ENCODE measurements around the gene ARID5B.

Gene ARID5B

DNA sequence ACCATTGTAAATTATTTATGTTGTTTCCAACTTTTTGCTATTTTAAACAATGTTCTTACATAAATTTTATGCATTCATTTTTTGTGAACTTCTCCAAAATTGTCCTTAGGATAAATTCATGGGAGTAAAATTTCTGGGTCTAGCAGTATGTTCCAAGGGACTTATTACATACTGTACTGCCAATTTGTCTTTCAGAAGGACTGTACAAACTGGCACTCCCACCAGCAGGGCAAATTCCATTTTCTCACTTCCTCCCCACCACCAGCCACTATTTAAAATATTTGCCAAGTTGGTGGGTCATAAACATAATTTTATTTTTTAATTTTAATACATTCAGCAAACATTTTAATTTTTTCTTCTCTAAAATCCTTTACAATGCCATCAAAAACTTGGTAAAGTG, 13.7 kb upstream of the ARID5B start:
- no peak overlapping the region for H3K4me3 ChIP-seq (ENCODE audit: insufficient read depth, low read depth, low read length)
- no peak overlapping the region for H3K27ac ChIP-seq (ENCODE audit: insufficient read depth, low read depth, low read length, poor library complexity, severe bottlenecking)
- H3K27me3 ChIP-seq (ENCODE audit: control insufficient read depth, insufficient read depth, low read length, poor library complexity, severe bottlenecking), result no peaks in the 10 kb centered on the region
- H3K36me3 ChIP-seq (ENCODE audit: control insufficient read depth, insufficient read depth, low read length), result no peaks in the 10 kb centered on the region
- no peaks in the 10 kb centered on the region for H3K9me3 ChIP-seq (ENCODE audit: control insufficient read depth, low read length)
- no peaks in the 10 kb centered on the region for H3K4me1 ChIP-seq (ENCODE audit: control insufficient read depth, insufficient read depth, low read length)

DNA sequence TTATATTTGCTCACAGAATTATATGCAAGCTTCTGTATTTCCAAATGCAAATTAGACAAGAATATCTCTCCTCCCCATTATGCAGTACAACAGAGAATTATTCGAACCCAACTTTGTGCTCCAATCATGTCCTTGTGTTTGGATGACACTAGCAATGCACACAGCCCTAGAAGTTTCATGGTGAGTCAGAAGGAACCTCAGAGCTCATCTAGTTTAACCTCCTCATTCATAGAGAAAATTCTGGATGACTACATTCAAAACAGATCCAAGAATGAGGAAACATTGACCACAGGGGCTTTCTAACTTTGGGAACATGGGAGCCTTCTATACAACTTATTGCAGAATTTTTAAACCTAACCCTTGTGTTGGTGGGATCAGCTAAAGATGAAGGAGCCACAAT, 12.8 kb upstream of the ARID5B start:
- H3K4me1 ChIP-seq (ENCODE audit: control insufficient read depth, insufficient read depth, low read length), result no peaks in the 10 kb centered on the region
- no peaks in the 10 kb centered on the region for H3K27me3 ChIP-seq (ENCODE audit: control insufficient read depth, insufficient read depth, low read length, poor library complexity, severe bottlenecking)
- no peak overlapping the region for H3K4me3 ChIP-seq (ENCODE audit: insufficient read depth, low read depth, low read length)
- 86 to 90% methylated on average over 1 of the region's 1 CpG for WGBS, 2 experiments
- no peaks in the 10 kb centered on the region for H3K9me3 ChIP-seq (ENCODE audit: control insufficient read depth, low read length)
- no peaks in the 10 kb centered on the region for H3K36me3 ChIP-seq (ENCODE audit: control insufficient read depth, insufficient read depth, low read length)
- H3K27ac ChIP-seq (ENCODE audit: insufficient read depth, low read depth, low read length, poor library complexity, severe bottlenecking), result no peak overlapping the region

DNA sequence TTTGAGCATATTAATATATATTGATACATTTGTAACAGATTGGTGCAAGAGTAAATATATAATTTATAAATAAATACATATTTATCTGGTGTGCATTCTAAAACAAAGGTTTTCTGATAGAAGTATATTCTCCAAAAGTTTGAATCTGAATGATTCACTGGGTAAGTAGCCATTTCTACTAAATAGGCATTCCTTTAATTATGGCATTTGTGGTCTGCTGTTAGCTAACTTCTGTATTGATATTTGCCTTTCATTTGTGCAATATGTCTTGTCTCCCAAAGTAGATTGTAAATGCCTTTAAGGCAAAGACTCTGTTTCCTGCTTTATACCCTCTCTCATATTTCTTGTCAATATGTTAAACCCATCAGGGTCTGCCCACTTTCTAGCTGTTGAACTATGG, 11.1 kb upstream of the ARID5B start:
- Histone ChIP-seq H3K9me3 (ENCODE audit: control insufficient read depth, low read length) (no peaks in the 10 kb centered on the region), H3K27me3 (ENCODE audit: control insufficient read depth, insufficient read depth, low read length, poor library complexity, severe bottlenecking) (no peaks in the 10 kb centered on the region), H3K4me3 (ENCODE audit: insufficient read depth, low read depth, low read length) (no peak overlapping the region), H3K4me1 (ENCODE audit: control insufficient read depth, insufficient read depth, low read length) (no peaks in the 10 kb centered on the region), H3K36me3 (ENCODE audit: control insufficient read depth, insufficient read depth, low read length) (no peaks in the 10 kb centered on the region), H3K27ac (ENCODE audit: insufficient read depth, low read depth, low read length, poor library complexity, severe bottlenecking) (no peak overlapping the region)

DNA sequence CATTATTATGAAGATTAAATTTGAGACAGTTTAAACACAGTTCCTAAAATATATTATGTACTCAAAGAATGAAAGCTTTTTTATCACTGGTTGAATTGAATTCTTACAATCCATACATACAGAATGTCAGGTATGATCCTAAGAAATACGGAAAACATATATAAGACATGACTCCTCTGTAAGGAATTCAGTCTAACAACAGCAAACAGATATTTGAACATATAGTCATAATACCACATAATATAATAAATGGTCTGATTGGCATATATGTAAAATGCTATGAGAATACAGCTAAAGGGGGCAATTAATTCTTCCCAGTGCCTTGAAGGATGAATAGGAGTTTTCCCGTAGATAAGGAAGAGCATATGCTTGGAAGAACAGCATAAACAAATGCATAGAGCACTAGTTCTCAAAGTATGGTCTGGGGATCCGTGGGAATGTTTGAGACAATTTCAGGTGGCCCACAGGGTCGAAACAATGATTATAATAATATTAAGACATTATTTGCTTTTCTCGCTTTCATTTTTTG, 10.6 kb upstream of the ARID5B start:
- Histone ChIP-seq H3K36me3 (ENCODE audit: control insufficient read depth, insufficient read depth, low read length) (no peaks in the 10 kb centered on the region), H3K4me1 (ENCODE audit: control insufficient read depth, insufficient read depth, low read length) (no peaks in the 10 kb centered on the region), H3K27me3 (ENCODE audit: control insufficient read depth, insufficient read depth, low read length, poor library complexity, severe bottlenecking) (no peaks in the 10 kb centered on the region), H3K27ac (ENCODE audit: insufficient read depth, low read depth, low read length, poor library complexity, severe bottlenecking) (no peak overlapping the region), H3K4me3 (ENCODE audit: insufficient read depth, low read depth, low read length) (no peak overlapping the region), H3K9me3 (ENCODE audit: control insufficient read depth, low read length) (no peaks in the 10 kb centered on the region)
- WGBS, 2 experiments, result 82 to 92% methylated on average over 2 to 4 of the region's 5 CpGs

DNA sequence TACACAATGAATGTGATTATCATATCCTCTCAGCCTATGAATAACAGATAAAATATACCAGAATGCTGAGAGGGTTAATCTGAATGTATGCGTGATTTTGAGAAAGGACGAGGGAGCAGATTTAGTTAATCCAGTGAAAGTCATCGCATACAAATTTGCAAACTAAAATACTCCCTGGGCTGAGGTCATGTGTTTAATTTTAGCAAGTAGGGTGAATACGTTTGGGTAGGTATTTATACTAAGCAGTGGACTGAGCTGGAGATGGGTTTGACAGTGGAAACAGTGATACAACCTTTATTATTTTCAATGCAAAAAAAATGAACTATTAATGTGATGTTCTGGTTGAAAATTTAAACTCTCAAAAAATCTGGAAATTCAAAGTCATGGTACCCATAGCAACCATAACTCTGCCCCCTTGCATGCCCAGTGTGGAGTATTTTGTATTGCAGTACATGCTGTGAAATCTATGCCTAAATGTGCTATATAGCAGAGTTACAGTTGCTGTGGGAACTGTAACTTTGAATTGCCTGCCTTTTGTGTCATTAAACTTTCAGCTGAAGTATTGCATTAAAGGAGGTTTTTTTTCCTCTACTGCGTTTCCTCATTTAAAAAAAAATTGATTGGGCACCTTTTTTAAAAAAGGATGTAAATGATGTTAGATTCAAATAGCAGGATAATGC, 9.5 kb upstream of the ARID5B start:
- no peaks in the 10 kb centered on the region for H3K9me3 ChIP-seq (ENCODE audit: control insufficient read depth, low read length)
- no peak overlapping the region for H3K27ac ChIP-seq (ENCODE audit: insufficient read depth, low read depth, low read length, poor library complexity, severe bottlenecking)
- H3K4me3 ChIP-seq (ENCODE audit: insufficient read depth, low read depth, low read length), result no peak overlapping the region
- H3K4me1 ChIP-seq (ENCODE audit: control insufficient read depth, insufficient read depth, low read length), result no peaks in the 10 kb centered on the region
- H3K36me3 ChIP-seq (ENCODE audit: control insufficient read depth, insufficient read depth, low read length), result no peaks in the 10 kb centered on the region
- WGBS, 2 experiments, result 90 to 100% methylated on average over 4 to 5 of the region's 5 CpGs
- H3K27me3 ChIP-seq (ENCODE audit: control insufficient read depth, insufficient read depth, low read length, poor library complexity, severe bottlenecking), result peaks cover under 1% of the 10 kb centered on the region

DNA sequence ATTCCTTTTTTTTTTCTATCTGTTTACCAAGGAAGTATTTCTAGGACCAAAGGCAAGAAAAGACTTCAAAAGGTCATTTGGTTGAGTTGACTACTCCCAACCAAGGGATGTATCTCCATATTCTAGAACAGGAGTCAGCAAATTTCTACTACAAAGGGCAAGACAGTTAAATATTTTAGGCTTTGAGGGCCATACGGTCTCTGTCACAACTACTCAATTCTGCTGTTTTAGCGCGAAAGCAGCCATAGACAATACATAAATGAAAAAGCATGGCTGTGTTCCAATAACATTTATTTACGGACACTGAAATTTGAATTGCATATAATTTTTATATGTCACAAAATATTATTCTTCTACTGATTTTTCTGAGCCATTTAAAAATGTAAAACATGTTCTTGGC, 8.5 kb upstream of the ARID5B start:
- Histone ChIP-seq H3K4me1 (ENCODE audit: control insufficient read depth, insufficient read depth, low read length) (no peaks in the 10 kb centered on the region), H3K27me3 (ENCODE audit: control insufficient read depth, insufficient read depth, low read length, poor library complexity, severe bottlenecking) (peaks cover 10% of the 10 kb centered on the region), H3K27ac (ENCODE audit: insufficient read depth, low read depth, low read length, poor library complexity, severe bottlenecking) (no peak overlapping the region), H3K4me3 (ENCODE audit: insufficient read depth, low read depth, low read length) (no peak overlapping the region), H3K36me3 (ENCODE audit: control insufficient read depth, insufficient read depth, low read length) (no peaks in the 10 kb centered on the region), H3K9me3 (ENCODE audit: control insufficient read depth, low read length) (no peaks in the 10 kb centered on the region)
- 88 to 96% methylated on average over 3 to 4 of the region's 4 CpGs for WGBS, 2 experiments

DNA sequence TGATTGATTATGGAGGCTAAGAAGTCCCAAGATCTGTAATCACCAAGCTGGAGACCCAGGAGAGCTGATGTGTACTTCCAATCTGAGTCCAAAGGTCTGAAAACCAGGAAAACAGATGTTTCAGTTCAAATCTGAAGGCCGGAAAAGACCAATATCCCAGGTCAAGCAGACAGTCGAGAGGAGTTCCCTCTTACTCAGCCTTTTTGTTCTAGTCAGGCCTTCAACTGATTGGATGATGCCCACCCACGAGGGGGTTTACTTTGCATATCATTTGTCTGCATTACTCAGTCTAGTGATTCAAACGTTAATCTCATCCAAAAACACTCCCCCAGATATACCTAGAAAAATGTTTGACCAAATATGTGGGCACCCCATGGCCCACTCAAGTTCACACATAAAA, 7.4 kb upstream of the ARID5B start:
- 87 to 90% methylated on average over 4 of the region's 4 CpGs for WGBS, 2 experiments
- H3K36me3 ChIP-seq (ENCODE audit: control insufficient read depth, insufficient read depth, low read length), result no peaks in the 10 kb centered on the region
- no peaks in the 10 kb centered on the region for H3K9me3 ChIP-seq (ENCODE audit: control insufficient read depth, low read length)
- peaks cover 21% of the 10 kb centered on the region for H3K27me3 ChIP-seq (ENCODE audit: control insufficient read depth, insufficient read depth, low read length, poor library complexity, severe bottlenecking)
- H3K4me3 ChIP-seq (ENCODE audit: insufficient read depth, low read depth, low read length), result no peak overlapping the region
- no peak overlapping the region for H3K27ac ChIP-seq (ENCODE audit: insufficient read depth, low read depth, low read length, poor library complexity, severe bottlenecking)
- H3K4me1 ChIP-seq (ENCODE audit: control insufficient read depth, insufficient read depth, low read length), result peaks cover 8% of the 10 kb centered on the region

DNA sequence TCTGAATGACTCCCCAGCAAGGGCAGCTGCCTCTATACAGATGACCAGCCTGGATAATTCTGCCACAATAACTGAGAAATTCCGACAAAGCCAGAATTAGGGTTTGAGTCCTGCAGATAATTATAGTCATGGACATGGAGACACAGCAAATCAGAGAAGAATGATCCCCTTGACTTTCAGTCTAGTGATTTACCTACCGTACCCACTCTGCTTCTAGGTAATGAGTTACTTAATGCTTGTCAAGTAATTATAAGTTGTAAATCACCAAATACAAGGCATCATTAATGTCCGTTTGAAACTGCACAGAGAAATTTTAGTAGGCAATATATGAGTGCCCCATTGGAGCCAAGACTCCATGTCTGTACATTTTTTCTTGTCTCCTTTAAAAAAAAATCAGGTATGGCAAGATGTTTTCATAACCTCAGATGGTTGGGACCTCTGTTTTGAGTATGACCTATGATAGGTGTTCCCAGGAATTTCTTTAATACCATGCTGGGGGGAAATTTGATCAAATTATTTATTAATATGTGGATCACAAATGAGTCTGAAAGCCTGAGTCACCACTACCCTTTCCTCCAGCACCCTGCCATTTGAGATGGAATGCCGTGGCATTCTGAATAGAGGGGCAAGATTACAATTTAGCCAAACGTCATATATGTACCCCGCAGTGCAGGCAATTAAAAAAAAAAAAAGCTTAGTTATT, 5.5 kb upstream of the ARID5B start:
- Histone ChIP-seq H3K4me1 (ENCODE audit: control insufficient read depth, insufficient read depth, low read length) (peaks cover 8% of the 10 kb centered on the region), H3K9me3 (ENCODE audit: control insufficient read depth, low read length) (no peaks in the 10 kb centered on the region)
- WGBS, 2 experiments, result 87 to 97% methylated on average over 3 to 4 of the region's 6 CpGs

DNA sequence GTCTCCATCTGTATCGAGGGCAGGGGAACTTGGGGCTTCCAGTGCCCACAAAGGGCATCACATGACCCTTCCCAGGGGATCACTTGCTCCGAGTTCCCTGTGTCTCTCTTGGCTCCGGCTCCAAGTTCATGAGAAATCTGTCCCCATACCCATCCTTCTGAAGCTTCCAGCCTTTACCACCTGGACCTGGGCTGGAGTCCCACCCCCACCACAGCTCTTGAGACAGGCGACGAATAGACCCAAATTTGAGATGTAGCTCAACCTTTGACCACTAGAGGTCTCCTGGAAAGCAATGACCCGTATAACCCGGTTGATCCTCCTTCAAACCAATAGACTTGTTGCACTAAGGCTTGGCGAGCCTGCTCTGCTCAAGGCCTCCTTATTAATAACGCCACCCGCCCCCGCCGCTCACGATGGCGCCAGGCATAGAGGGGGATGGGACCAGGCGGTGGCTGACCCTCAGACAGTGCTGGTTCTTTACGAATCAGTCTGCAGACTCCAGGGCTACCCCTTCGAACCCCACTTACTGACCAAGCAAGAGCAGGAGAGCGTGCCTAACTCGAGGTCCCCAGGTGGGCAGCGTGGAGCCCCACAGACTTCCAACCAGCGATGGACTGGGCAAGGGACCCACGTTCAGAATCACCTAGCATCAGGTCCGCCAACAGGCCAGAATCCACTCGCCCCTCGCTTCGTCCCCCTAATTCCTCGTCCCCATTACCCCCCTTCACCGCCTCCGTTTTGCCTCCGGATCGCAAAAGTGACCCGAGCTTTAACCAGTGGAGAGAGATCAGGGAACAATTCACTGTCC, 4.4 kb upstream of the ARID5B start:
- Histone ChIP-seq H3K36me3 (ENCODE audit: control insufficient read depth, insufficient read depth, low read length) (no peaks in the 10 kb centered on the region), H3K27ac (ENCODE audit: insufficient read depth, low read depth, low read length, poor library complexity, severe bottlenecking) (no peak overlapping the region), H3K27me3 (ENCODE audit: control insufficient read depth, insufficient read depth, low read length, poor library complexity, severe bottlenecking) (peaks cover 40% of the 10 kb centered on the region), H3K9me3 (ENCODE audit: control insufficient read depth, low read length) (no peaks in the 10 kb centered on the region), H3K4me1 (ENCODE audit: control insufficient read depth, insufficient read depth, low read length) (peaks cover 8% of the 10 kb centered on the region), H3K4me3 (ENCODE audit: insufficient read depth, low read depth, low read length) (peak overlapping the region; percentile 33)
- WGBS, 2 experiments, result 13 to 19% methylated on average over 32 of the region's 32 CpGs

More for the DNA sequence above, 5.5 kb upstream of the ARID5B start:
- Histone ChIP-seq H3K27ac (ENCODE audit: insufficient read depth, low read depth, low read length, poor library complexity, severe bottlenecking) (no peak overlapping the region), H3K36me3 (ENCODE audit: control insufficient read depth, insufficient read depth, low read length) (no peaks in the 10 kb centered on the region), H3K27me3 (ENCODE audit: control insufficient read depth, insufficient read depth, low read length, poor library complexity, severe bottlenecking) (peaks cover 40% of the 10 kb centered on the region), H3K4me3 (ENCODE audit: insufficient read depth, low read depth, low read length) (no peak overlapping the region)
